AG09319 (cell line): ENCODE data around the gene RSU1.

Experiments
- DNase-seq: peaks from one replicate; pipeline ENCODE4 v3.0.0-alpha.2; 2010; ENCODE audit warnings: low read depth; ENCODE audit errors: extremely low read depth
- CTCF ChIP-seq: IDR thresholded peaks from 2 replicates; pipeline ENCODE4 v1.5.1; 2011; ENCODE audit warnings: low read depth, mild to moderate bottlenecking, inconsistent platforms, low read length, moderate library complexity

The RSU1 gene

GRCh38 chr10:16854623-16855022 is 37.4 kb upstream of the RSU1 start:
- no peak for DNase-seq
- TF ChIP-seq CTCF = no peak

GRCh38 chr10:16853809-16854208 is 36.6 kb upstream of the RSU1 start:
- DNase-seq = no peak
- TF ChIP-seq CTCF = no peak

GRCh38 chr10:16853201-16853600 is 36.0 kb upstream of the RSU1 start:
- peak; percentile 31 for TF ChIP-seq CTCF
- no peak for DNase-seq

- no peak for DNase-seq
- TF ChIP-seq CTCF = no peak
Observed at GRCh38 chr10:16852624-16853023, 35.4 kb upstream of the RSU1 start.

GRCh38 chr10:16848562-16849154 is 31.4 kb upstream of the RSU1 start:
- no peak for DNase-seq
- no peak for TF ChIP-seq CTCF

GRCh38 chr10:16847644-16848043 is 30.4 kb upstream of the RSU1 start:
- no peak for TF ChIP-seq CTCF
- no peak for DNase-seq

GRCh38 chr10:16845248-16845647 is 28.0 kb upstream of the RSU1 start:
- no peak for DNase-seq
- TF ChIP-seq CTCF = no peak
